HG03565 (cell line): ENCODE measurements around the gene GOLGA3.
A peak's percentile ranks its signal among the peaks of the same experiment; 100 is the strongest.
"Not testable (repeated sequence)": the region's sequence is repeated elsewhere in the genome, so short reads cannot be mapped to it uniquely, and the experiment has no call there.

Source experiments
- ATAC-seq: cut with Tn5 transposase; IDR thresholded peaks from one replicate; pipeline ENCODE4 v1.9.1; 2021; ENCODE audit warnings: mild to moderate bottlenecking, moderate library complexity; ENCODE audit not compliant: unreplicated experiment

Gene GOLGA3, protein sequence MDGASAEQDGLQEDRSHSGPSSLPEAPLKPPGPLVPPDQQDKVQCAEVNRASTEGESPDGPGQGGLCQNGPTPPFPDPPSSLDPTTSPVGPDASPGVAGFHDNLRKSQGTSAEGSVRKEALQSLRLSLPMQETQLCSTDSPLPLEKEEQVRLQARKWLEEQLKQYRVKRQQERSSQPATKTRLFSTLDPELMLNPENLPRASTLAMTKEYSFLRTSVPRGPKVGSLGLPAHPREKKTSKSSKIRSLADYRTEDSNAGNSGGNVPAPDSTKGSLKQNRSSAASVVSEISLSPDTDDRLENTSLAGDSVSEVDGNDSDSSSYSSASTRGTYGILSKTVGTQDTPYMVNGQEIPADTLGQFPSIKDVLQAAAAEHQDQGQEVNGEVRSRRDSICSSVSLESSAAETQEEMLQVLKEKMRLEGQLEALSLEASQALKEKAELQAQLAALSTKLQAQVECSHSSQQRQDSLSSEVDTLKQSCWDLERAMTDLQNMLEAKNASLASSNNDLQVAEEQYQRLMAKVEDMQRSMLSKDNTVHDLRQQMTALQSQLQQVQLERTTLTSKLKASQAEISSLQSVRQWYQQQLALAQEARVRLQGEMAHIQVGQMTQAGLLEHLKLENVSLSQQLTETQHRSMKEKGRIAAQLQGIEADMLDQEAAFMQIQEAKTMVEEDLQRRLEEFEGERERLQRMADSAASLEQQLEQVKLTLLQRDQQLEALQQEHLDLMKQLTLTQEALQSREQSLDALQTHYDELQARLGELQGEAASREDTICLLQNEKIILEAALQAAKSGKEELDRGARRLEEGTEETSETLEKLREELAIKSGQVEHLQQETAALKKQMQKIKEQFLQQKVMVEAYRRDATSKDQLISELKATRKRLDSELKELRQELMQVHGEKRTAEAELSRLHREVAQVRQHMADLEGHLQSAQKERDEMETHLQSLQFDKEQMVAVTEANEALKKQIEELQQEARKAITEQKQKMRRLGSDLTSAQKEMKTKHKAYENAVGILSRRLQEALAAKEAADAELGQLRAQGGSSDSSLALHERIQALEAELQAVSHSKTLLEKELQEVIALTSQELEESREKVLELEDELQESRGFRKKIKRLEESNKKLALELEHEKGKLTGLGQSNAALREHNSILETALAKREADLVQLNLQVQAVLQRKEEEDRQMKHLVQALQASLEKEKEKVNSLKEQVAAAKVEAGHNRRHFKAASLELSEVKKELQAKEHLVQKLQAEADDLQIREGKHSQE (N-terminal part only)

DNA sequence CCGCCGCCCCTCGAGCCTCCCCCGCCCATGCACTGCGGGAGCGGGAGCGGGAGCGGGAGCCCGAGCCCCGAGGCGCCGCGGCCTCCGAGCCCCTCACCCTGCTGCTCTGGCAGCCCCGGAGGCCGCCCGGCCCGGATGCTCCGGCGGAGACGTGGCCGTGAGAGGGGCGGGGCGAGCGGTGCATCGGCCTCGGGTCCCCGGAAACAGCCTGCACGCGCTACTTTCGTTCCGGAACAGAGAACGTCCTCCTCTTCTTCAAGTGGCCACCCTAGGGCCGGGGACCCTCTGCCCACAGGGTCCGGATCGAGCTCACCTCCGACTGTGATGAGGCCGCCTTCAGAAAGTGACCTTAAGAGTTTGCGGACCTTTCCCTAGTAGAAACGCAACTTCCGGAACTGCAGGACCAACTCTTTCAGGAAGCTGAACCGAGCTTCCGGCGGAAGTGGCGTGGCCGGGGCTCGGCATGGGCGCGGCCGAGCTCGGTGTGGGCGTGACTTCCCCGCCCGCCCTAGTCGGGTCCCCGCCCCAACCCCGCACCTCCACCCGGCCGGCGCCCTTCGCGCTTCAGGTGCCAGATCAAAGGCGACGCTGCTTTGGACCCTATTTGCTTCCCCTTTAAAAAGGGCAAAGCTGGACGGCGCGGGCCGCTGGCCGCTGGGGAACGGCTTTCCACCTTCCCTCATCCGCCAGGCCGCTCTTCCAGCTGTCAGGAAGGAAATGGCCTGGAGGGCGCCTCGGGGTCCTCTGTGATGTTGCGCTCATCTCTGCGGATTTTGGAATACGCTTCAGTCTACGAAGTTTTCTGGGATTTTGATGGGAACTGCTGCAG, at the start of gene GOLGA3:
TSS of gene GOLGA3 (minus strand) at position 164 of the 829 bp plus-strand sequence. CDS start 6,741 bp downstream, outside the sequence.
- peak; percentile 81 for ATAC-seq

DNA sequence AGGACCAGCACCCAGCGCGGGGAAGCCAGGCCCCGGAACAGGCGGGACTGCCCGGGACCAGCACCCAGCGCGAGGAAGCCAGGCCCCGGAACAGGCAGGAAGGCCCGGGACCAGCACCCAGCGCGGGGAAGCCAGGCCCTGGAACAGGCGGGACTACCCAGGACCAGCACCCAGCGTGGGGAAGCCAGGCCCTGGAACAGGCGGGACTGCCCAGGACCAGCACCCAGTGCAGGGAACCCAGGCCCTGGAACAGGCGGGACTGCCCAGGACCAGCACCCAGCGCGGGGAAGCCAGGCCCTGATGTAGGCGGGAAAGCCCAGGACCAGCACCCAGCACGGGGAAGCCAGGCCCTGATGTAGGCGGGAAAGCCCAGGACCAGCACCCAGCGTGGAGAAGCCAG, 46.0 kb upstream of the GOLGA3 start:
- not testable (repeated sequence) for ATAC-seq

DNA sequence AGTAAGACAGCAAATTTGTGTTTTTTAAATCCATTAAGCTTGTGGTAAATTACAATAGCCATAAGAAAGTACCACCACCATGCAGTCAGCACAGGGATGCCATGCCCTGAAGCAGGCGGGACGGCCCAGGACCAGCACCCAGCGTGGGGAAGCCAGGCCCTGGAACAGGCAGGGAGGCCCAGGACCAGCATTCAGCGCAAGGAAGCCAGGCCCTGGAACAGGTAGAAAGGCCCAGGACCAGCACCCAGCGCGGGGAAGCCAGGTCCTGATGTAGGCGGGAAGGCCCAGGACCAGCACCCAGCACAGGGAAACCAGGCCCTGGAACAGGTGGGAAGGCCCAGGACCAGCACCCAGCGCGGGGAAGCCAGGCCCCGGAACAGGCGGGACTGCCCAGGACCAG, 45.5 kb upstream of the GOLGA3 start:
- ATAC-seq: no peak

DNA sequence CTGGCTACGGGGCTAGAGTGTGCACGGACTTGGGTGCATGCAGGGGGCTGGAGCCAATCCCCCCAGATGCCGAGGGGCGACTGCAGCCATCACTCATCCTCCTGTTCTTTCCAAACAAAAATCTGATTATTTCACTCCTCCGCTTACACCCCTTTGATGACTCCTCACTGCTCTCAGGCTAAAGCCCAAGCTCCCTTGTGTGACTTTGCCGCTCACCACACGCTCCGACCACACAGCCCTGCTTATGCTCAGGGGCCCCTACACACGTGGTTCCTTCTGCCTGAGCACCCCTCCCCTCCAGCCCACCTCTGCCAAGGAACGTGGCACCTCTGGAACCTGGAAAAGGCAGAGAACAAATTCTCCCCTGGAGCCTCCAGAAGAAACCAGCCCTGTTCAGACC, 45.1 kb upstream of the GOLGA3 start:
- ATAC-seq: no peak

DNA sequence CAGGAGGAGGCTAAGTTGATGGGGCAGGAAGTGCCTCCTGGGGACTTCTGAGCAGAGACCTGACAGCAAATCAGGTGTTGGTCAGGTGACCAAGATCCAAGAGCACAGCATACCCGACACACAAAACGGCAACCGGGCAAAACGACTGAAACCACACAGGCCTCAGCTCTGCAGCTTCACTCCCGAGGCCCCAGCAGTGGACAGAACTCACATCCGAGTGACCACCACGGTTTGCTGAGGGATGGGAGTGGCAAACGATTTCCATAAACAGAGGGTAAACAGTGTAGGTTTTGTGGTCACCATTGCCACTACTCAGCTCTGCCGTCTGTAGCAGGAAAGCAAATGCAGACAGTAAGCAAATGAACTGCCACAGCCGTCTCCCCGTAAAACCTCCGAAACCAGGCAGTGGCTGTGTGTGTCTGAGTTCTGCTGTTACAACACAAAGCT, 44.3 kb upstream of the GOLGA3 start:
- ATAC-seq: no peak

DNA sequence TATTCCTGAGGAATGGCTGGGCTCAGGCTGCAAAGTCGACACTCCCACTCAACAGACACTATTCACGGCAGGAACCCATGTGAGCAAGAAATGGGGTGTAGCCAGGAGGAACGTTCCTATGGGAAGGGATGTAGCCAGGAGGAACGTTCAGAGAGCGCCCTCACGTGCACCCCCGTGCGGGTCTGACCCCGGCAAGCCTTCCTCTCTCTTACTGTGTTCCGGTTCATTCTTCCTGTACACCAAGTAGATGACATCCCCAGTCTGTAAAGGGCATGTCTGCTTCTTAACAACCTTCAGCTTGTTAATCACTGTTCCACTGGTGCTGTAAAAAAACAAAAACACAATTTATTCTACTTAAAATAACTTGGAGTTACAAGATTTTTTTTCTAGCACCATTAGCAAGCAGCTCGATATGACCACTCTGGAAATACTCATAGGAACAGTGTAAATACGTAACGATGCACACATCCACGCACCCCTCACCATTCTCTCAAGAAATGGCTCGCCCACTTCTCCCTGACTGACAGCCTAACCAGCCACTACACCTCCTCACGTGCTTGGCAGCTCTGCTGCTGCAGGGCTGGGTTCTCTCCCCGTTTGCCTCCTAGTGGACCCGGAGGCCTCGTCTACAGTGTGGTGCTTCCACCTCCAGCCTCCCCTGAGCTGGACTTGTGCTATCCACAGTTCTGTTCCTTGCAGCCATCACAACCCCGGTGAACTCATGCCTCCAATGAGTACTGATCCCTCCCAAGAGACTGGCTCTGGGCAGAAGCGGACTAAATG, 43.6 kb upstream of the GOLGA3 start:
- ATAC-seq: no peak

DNA sequence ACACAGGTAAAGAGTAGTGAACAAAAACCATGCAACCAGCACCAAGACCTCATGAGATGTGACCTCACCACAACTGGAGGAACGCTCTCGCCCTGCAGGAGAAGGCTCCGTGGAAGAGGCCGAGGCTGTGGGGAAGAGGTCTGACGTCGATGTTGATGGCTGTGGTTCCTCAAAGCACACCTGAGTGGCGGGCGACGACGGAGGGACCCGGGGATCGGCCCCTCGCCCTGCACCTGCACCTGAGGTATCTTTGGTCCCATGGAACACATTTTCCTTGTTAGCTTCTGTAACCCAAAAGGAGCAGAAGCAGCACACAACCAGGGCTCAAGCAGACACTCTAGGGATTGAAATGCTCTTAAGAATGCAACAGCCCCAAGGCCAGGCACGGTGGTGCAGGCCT, 40.9 kb upstream of the GOLGA3 start:
- no peak for ATAC-seq

DNA sequence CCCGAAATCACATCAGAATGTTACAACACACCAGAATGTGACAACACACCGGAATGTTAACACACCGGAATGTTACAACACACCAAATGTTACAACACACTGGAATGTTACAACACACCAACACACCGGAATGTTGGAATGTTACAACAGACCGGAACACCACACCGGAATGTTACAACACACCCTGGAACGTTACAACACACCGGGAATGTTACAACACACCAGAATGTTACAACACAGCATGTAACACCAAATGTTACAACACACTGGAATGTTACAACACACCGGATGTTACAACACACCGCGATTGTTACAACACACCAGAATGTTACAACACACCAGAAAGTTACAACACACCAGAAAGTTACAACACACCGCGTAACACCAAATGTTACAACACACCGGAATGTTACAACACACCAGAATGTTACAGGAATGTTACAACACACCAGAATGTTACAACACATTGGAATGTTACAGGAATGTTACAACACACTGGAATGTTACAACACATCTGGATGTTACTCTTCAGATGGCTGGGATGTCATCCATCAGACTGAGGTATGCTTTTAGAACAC, 37.7 kb upstream of the GOLGA3 start:
- no peak for ATAC-seq

DNA sequence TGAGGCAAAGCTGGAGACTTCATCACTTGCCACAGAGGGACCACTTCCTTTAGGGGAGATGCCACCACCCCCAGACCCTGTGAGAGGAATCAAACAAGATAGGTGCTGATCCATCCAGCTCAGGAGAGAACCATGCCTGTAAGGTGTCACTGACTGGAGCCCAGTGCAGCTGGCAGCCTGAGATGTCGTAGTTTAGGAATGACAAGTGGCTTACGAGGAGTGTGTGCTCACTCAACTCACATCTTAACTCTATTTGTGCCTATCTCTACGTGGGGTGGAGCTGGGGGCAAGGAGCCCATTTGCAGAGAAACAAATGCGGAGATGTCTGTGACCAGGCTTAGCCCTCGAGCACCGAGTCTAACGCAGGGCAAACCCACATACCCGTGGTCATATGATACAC, 32.9 kb upstream of the GOLGA3 start:
- no peak for ATAC-seq

DNA sequence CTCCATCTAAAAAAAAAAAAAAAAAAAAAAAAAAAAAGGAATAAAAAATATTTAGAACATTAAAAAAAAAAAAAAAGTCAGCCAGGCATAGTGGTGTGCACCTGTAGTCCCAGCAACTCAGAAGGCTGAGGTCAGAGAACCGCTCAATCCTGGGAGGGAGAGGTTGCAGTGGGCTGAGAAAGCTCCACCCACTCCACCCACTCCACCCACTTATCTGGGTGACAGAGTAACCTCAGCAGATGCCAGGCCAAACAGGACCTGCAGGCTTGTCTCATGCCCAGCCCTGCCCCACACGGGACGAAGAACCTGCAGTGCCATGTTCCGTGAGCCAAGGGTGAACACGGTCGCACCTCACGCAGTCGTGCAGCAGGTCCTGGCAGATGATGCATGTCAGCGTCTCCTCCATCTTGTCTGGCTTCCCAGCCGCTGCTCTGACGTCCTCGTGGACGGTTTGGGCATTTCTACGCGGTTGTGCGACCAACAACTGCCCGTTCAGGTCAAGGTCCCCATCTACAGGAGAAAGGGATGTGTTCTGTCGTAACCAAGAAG, 30.1 kb upstream of the GOLGA3 start:
- no peak for ATAC-seq

DNA sequence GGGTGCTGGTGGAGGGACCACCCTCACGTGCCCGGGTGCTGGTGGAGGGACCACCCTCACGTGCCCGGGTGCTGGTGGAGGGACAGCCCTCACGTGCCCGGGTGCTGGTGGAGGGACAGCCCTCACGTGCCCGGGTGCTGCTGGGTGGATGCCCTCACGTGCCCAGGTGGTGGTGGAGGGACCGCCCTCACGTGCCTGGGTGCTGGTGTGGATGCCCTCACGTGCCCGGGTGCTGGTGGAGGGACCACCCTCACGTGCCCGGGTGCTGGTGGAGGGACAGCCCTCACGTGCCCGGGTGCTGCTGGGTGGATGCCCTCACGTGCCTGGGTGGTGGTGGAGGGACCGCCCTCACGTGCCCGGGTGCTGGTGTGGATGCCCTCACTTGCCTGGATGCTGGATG, 28.4 kb upstream of the GOLGA3 start:
- not testable (repeated sequence) for ATAC-seq

DNA sequence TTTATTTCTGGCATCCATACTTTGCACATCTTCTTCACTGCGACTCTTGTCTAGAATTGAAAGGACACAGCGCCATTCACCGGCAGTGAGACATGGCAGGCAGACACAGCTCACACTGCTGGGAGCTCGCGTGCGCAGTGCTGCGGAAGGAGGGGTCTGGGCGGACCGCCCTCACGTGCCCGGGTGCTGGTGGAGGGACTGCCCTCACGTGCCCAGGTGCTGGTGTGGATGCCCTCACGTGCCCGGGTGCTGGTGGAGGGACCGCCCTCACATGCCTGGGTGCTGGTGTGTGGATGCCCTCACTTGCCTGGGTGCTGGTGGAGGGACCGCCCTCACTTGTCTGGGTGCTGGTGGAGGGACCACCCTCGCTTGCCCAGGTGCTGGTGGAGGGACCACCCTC, 27.9 kb upstream of the GOLGA3 start:
- ATAC-seq: no peak

DNA sequence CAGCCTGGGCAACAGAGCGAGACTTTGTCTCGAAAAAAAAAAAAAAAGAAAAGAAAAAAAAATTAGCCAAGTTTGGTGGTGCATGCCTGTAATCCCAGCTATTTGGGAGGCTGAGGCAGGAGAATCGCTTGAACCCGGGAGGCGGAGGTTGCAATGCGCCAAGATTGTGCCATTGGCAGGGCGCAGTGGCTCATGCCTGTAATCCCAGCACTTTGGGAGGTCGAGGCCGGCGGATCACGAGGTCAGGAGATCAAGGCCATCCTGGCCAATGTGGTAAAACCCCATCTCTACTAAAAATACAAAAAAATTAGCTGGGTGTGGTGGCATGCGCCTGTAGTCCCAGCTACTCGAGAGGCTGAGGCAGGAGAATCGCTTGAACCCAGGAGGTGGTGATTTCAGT, 26.5 kb upstream of the GOLGA3 start:
- ATAC-seq: not testable (repeated sequence)

DNA sequence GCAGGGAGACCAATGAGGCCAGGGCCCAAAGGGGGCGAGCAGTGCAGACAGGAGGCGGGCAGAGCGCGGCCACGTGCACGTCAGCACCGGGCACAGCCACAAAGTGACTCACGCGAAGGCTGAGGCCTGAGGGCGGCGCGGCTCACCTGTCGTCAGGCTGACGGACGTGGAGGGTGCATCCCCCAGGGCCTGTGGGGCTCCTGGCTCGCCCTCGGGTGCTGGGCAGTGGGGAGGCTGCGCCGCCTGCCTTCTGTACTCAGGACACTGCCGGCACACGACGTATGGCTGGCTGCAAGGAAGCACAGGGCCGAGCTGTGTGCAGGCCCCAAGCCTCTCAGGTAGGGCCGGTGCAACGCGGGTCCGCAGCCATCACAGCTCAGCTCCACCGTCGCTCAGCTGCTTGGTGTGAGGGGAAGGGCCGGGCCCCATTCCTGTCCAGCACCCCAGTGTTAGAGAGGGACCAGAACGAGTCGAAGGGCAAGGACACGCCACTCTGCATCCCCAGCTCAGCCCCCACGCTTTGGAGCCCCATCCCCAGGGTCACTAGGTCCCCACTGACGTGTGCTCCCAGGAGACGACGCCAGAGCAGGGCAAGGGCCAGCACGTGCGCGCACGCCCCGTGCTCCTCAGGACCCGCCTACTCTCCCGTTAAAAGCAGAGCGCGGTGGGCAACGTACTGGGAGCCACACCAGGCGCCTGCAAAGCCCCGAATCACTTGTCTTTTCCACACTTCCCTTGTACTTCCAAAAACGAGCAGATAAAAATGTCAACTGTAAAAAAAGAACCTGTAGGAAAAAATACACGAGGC, 24.8 kb upstream of the GOLGA3 start:
- ATAC-seq: no peak

DNA sequence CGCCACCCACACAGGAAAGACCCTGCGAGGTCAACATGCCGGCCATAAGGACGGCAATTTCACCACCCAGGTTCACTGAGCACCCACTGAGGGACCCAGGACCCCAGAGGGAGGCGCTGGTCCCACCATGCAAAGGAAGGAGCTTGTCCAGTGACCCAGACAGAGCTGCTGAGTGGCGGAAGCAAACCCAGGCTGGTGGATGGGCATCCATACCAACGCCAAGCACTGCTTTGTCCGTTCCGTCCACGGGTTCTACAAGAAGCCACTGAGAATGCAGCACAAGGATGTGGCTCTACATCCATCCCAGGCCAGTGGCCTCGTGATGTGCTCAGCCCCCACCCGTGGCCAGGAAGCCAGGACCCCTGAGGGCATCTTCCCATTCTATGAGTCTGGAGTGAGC, 23.8 kb upstream of the GOLGA3 start:
- no peak for ATAC-seq

DNA sequence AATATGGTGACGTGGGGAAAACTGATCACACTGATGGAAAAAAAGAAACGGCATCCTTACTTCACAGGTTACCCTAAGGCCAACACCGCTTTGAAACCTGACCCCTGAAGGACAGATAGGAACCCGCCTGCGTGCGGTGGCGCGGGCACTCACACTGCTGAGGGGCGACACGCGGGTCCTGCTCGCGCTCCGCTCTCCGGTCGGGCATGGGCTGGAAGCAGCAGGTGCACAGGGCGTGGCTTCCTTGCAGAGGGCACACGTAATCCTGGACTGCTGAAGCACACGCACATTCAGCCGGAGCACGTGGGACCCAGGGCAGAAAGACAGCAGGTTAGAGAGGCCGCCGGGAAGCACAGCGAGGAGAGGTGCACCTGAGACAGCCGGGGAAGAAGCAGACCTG, 22.8 kb upstream of the GOLGA3 start:
- ATAC-seq: no peak

DNA sequence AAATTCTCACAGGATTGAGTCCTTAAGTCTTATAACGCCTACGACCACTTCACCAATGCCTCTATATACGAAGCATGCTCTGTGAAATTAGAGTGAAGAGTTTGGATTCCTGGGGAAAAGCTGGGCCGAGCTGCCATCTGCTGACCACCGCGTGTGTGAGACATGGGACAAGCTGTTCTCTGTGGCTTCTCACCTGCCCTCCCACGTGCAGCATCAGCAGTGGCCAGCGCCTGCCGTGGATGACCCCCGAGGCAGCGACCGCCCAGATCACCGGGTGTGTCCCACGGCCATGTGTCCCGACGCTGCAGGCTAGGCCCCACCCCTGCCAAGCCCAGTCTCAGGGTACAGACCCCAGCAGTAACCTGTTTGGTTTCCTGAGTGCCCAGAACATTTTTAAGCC, 21.6 kb upstream of the GOLGA3 start:
- no peak for ATAC-seq

DNA sequence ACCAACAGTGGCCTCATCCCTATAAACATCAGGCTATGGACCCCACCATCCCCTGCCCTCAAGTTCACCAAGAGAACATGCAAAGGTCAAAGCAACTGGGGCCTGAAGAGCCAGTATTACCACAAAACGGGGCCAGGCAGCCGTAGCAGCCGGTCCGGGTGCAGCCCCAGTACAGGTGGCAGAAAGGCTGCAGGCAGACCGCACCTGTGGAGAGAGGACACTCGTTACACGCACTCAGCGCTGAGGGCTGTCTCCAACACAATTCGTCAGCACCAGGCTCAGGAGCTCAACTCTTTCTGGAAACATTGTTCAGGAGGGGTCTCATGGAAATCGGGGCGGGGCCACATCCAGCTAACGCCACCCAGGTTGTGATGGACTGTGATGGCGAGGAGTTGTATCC, 19.9 kb upstream of the GOLGA3 start:
- ATAC-seq: no peak
